RPMI7951 (cell line): Measurements from ENCODE around the gene POLR1H. TPM values are rescaled to one million over a fixed set of nuclear protein-coding genes. Genes with fewer than 3 reads are reported as not detected.
"Not testable (repeated sequence)": the region's sequence is repeated elsewhere in the genome, so short reads cannot be mapped to it uniquely, and the experiment has no call there.

ENCODE experiments used
- DNase-seq: peaks from one replicate; pipeline ENCODE4 v3.0.0-alpha.2; 2012; ENCODE audit warnings: low read depth
- total RNA-seq: library from RNA; depleted of rRNA; stranded (reverse); fragments of >200 nt; shearing (Covaris generic); gene quantifications from 2 replicates; pipeline ENCODE4 v1.2.3, GENCODE V29; 2014; rRNA removed

The POLR1H gene
- total RNA-seq: 47.0 and 50.3 TPM in 2 replicates

GRCh38 chr6:30061092-30061857 is at the start of gene POLR1H:
Gene POLR1H, plus strand, starts transcription at chr6:30061265. Its CDS starts 260 bp downstream, at chr6:30061525.
- peak; percentile 97 for DNase-seq

DNA sequence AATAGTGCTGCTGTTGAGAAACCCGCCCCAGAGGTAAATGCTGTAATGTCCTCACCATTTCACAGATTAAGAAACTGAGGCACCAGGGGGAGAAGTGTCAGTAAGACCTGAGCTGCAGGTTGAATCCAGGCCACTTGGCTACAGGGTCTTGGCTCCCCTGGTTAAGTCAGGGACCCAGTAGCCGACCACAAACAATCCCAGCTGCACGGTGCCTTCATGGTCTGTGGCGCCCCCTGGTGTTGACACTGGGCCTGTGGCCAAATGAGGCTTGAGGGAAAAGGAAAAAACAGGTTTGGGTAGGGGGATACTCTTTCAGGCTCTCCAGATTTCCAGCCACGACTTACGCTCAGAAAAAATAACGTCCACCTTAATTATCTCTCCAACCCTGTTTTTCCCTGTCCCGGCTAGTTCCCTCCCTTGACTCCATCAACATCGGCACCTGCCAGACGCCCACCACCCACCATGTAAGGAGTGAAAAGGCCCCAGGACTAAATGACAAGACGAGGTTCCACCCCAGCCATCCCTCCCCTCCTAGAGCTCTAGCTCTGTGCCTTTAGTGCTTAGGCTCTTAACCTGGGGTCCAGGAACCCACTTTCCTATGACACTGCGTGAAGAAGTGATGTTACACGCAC is 47.7 kb upstream of the POLR1H start:
- DNase-seq: no peak

- no peak for DNase-seq
Measured at GRCh38 chr6:30019819-30020218, 41.2 kb upstream of the POLR1H start.

DNA sequence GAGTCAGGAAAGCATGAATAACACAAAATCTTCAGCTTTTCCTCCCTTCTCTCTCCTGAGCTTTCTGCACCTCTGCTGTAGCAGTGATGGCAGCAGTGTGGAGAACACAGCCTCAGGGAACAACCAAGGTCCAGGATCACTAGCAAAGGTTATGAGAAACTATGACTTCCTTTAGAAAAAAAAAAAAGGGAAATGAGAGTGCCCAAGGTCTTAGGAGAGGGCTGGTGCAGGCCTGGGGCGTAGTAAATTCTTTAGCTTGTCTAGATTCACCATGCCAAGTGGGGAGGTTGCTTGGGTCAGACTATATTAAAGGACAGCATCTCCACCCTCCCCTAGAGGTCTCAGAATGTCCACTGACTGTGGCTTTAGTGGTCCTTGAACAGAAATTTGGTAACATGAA is 40.4 kb upstream of the POLR1H start:
- DNase-seq: no peak

DNA sequence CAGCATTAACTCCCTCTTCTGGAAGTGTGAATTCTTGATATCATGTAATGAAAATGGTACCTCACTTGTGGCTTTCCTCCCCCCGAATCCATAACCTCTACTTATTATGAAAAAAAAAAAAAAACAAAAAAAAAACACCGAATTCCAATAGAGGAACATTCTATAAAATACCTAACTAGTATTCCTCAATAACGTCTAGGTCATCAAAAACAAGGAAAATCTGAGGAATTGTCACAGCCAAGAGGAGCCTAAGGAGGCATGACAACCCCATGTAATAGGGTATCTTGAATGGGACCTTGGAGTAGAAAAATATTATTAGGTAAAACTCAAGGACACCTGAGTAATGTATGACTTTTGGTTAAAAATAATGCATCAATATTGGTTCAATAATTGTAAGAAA is 38.9 kb upstream of the POLR1H start:
- DNase-seq: no peak

DNA sequence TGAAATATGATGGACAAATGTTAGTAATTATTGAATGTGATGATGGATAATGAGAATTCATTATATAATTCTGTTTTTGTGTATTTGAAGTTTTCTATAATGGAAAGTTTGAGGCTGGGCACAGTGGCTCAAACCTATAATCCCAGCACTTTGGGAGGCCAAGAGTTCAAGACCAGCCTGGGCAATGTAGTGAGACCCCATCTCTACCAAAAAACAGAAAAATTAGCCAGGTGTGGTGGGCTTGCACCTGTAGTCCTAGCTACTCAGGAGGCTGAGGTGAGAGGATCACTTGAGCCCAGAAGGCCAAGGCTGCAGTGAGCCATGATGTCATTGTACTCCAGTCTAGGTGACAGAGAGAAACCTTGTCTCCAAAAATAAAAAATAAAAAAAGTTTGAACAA is 38.4 kb upstream of the POLR1H start:
- DNase-seq: not testable (repeated sequence)

GRCh38 chr6:30025186-30025585 is 35.9 kb upstream of the POLR1H start:
- no peak for DNase-seq

- no peak for DNase-seq
Measured at GRCh38 chr6:30029588-30029987, 31.5 kb upstream of the POLR1H start.

GRCh38 chr6:30031381-30031780 is 29.7 kb upstream of the POLR1H start:
- DNase-seq: no peak

- DNase-seq: not testable (repeated sequence)
Measured at GRCh38 chr6:30033440-30033839, 27.6 kb upstream of the POLR1H start.

DNA sequence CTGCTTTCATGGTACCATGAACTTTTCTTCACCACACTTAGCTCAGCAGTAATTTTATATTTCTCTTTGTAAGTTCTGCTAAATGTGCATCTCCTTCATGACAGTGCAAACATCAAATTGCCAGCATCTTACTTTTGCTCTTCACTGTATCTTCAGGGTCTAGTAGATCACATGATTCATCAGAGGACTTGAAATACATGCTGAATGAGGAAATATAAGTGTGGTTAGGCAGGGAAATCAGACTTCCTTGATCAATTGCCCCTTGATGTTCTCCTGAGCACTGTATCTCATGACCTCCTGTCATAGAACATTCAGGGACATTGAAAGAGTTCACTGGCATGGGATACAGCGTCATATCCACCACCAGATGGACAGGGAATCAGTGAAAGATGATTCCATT is 25.3 kb upstream of the POLR1H start:
- no peak for DNase-seq

- DNase-seq: peak; percentile 31
Measured at GRCh38 chr6:30037182-30037788, 23.8 kb upstream of the POLR1H start.

DNA sequence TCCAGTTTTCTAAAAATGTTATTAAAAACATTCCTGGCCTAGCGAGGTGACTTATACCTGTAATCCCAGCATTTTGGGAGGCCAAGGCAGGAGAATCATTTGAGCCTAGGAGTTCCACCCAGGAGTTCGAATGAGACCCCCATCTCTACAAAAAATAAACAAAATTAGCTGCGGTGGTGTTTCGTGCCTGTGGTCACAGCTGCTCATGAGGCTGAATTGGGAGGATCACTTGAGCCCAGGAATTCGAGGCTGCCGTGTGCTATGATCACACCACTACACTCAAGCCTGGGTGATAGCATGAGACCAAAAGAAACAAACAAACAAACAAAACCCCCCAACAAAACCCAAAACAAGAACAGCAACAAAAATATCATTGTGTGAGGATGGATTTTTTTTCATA is 19.8 kb upstream of the POLR1H start:
- no peak for DNase-seq

- DNase-seq: no peak
Measured at GRCh38 chr6:30041821-30042220, 19.2 kb upstream of the POLR1H start.

DNA sequence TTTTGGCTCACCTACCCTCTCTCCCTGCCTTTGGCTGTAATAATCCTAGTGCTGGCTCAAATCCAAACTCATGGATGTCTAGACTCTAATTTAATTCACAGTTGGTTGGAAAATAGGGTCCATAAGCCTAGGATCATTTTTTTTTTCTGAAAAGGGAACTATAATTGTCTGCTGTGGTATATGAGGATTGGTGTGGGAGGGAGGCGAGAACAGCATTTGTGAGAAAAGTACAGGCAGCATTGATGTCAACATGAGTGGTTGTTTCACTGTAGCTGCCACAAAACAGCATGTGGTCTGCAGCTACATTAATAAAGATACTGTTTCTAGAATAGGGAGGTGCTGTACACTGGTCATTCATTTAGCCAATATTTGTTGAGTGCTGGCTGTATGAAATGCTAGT is 18.6 kb upstream of the POLR1H start:
- no peak for DNase-seq

DNA sequence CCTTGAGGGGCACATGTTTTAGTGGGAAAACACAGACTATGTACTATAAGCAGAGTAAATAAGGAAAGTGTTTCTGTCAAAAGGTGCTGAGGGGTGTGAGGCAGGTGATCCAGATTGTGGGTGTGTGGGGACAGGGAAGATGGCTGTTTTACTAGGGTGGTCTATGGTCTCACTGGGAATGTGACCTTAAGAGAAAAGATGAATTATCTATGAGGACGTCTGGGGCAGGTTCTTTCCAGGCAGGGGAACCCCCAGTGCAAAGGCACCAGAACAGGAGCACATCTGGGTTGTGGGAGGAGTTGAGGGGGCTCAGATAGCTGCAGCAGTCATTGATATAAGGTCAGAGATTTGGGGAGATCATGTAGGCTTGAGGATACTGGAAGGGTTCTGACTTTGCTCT is 18.2 kb upstream of the POLR1H start:
- no peak for DNase-seq

DNA sequence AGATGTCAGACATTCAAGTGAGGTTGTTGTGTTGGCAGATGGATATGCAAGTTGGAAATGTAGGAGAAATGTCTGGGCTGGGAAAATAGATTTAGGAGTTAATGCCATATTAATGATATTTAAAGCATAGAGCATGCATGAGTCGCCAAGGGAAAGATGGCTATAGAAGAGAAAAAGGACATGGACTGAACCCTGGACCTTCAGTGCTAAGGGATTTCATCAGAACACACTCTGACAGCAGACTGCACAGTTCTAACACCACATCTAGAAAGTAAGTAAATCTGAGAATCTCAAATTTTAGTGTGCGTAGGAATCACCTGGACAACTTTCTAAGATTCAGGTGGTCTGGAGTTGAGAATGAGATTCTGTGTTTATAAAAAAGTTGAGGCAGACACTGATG is 17.3 kb upstream of the POLR1H start:
- DNase-seq: no peak

GRCh38 chr6:30044630-30045029 is 16.4 kb upstream of the POLR1H start:
- DNase-seq: peak; percentile 34

- DNase-seq: no peak
Measured at GRCh38 chr6:30047220-30047619, 13.8 kb upstream of the POLR1H start.

DNA sequence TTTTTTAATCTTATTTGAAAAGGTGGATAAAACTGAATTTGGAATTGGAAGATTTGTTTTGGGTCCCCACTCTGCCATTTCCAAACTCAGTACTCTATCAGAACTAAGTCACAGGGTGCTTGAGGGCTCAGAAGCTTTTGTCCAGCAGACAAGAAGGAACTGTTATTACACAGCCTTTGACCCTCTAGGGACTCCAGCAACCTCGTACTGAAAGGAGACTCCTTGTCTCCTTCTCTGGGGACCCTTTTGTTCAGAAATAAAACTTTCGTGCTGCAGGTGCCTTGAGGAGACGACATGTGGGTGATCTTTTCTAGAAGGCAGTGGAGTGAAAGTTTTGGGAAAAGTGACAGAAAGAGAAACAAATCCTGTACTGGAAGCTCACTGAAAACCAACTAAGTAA is 7.4 kb upstream of the POLR1H start:
- DNase-seq: no peak

DNA sequence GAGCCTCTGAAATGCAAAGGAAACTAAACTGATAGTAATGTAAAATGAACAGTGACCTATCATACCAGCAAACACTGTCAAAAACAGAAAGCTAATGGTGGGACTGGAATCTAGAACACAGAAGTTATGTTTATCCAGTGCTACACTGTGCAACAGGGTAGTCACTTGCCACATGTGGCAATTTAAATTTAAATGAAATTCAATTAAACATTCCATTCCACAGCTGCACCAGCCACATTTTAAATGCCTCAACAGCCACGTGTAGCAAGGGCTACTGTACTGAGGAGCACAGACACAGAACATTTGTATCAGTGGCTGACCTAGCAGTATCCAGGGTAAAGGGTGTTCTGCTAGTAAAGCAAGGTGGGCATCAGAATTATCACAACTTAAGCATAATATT is 5.6 kb upstream of the POLR1H start:
- DNase-seq: no peak

- DNase-seq: peak; percentile 31
Measured at GRCh38 chr6:30060606-30061091, 416 bp upstream of the POLR1H start.
